Measurements from ENCODE around the gene AP3B1. TPM values are rescaled to one million over a fixed set of nuclear protein-coding genes. Genes with fewer than 3 reads are reported as not detected.

AP3B1 gene
- total and polyA plus RNA-seq, 2 donors (not counting 3 experiments of a cell fraction or from before 2014, with no cell fraction given), result 31.6 to 46.7 TPM

- H3K9ac ChIP-seq (replicated peaks; ENCODE audit: extremely low read depth, insufficient read depth, low read length), result no peak overlapping the region
- intact Hi-C loops (cut with micrococcal nuclease), result no loop called here
- DNase-seq (ENCODE audit: low read depth, low spot score) (no peak), FAIRE-seq (no peak)
- no peak overlapping the region for H3K4me3 ChIP-seq (replicated peaks in 1 of 3; ENCODE audit: insufficient read depth in 1 of 3, low read depth in 1 of 3, low read length in 3 of 3)
- no peak overlapping the region for H2AFZ ChIP-seq (ENCODE audit: low read depth, low read length)
- dilution Hi-C loops (cut with MboI; ENCODE audit: extremely low pct_ligation_motif_present, low sequenced_read_pairs), result no loop called here
- no peaks in the 10 kb centered on the region for H3K9me3 ChIP-seq (replicated peaks; ENCODE audit: control insufficient read depth, insufficient read depth, low read length)
- H3K4me2 ChIP-seq (ENCODE audit: insufficient read depth, low read length), result no peak overlapping the region
- BruUV-seq (replicated peaks), result no TSS peak
- peaks cover 2 to 5% of the 10 kb centered on the region in 2 experiments for H3K36me3 ChIP-seq (ENCODE audit: control insufficient read depth in 2 of 2, extremely low read depth in 1 of 2, insufficient read depth in 2 of 2, low read length in 2 of 2)
- no peaks in the 10 kb centered on the region for H4K20me1 ChIP-seq (replicated peaks; ENCODE audit: control insufficient read depth, extremely low read depth, insufficient read depth, low read length)
- no peaks in the 10 kb centered on the region for H3K79me2 ChIP-seq (ENCODE audit: control insufficient read depth, insufficient read depth, low read length)
- H3K9me1 ChIP-seq (replicated peaks; ENCODE audit: control insufficient read depth, extremely low read depth, insufficient read depth, low read length), result no peaks in the 10 kb centered on the region
- TF ChIP-seq, protein P1, sequence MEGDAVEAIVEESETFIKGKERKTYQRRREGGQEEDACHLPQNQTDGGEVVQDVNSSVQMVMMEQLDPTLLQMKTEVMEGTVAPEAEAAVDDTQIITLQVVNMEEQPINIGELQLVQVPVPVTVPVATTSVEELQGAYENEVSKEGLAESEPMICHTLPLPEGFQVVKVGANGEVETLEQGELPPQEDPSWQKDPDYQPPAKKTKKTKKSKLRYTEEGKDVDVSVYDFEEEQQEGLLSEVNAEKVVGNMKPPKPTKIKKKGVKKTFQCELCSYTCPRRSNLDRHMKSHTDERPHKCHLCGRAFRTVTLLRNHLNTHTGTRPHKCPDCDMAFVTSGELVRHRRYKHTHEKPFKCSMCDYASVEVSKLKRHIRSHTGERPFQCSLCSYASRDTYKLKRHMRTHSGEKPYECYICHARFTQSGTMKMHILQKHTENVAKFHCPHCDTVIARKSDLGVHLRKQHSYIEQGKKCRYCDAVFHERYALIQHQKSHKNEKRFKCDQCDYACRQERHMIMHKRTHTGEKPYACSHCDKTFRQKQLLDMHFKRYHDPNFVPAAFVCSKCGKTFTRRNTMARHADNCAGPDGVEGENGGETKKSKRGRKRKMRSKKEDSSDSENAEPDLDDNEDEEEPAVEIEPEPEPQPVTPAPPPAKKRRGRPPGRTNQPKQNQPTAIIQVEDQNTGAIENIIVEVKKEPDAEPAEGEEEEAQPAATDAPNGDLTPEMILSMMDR (IDR thresholded peaks at IDR 0.05; ENCODE audit: extremely low read depth in 1 of 2, insufficient read depth in 1 of 2, low read depth in 1 of 2, low read length in 2 of 2), result no peak
- TF ChIP-seq MYC (IDR thresholded peaks at IDR 0.05; ENCODE audit: low read depth, low read length), result no peak
- no peak for TF ChIP-seq EZH2 (IDR thresholded peaks at IDR 0.05; ENCODE audit: borderline replicate concordance, low read depth, low read length, severe bottlenecking)
- no peak for TF ChIP-seq FOS (IDR thresholded peaks at IDR 0.05; ENCODE audit: borderline replicate concordance, insufficient read depth, low read length)
- H3K27ac ChIP-seq (ENCODE audit: insufficient read depth, low read depth, low read length), result no peak overlapping the region
- CTCF ChIA-PET, result interaction anchor here (1.4 to 1.8 kb wide), 2 partner anchors 12 to 13 kb away, joined by 4 to 6 read pairs; no protein-coding TSS in a partner anchor
- H3K4me1 ChIP-seq (ENCODE audit: control insufficient read depth, extremely low read depth, insufficient read depth, low read length), result no peaks in the 10 kb centered on the region
- POLR2A ChIA-PET, result no interaction called here
- H3K27me3 ChIP-seq (ENCODE audit: control insufficient read depth in 2 of 2, insufficient read depth in 2 of 2, low read length in 2 of 2), result no peaks in the 10 kb centered on the region
Observed at GRCh38 chr5:78116167-78116566, 178.3 kb downstream of the AP3B1 start.

GRCh38 chr5:78113689-78114264, 180.7 kb downstream of the AP3B1 start:
- H3K4me3 ChIP-seq (replicated peaks in 1 of 3; ENCODE audit: insufficient read depth in 1 of 3, low read depth in 1 of 3, low read length in 3 of 3), result no peak overlapping the region
- no peak overlapping the region for H3K27ac ChIP-seq (ENCODE audit: insufficient read depth, low read depth, low read length)
- DNase-seq (ENCODE audit: low read depth, low spot score), result no peak
- H3K4me2 ChIP-seq (ENCODE audit: insufficient read depth, low read length), result no peak overlapping the region
- no peak for FAIRE-seq
- ChIA-PET CTCF (no interaction called here), POLR2A (no interaction called here)
- H3K79me2 ChIP-seq (ENCODE audit: control insufficient read depth, insufficient read depth, low read length), result no peaks in the 10 kb centered on the region
- TF ChIP-seq MYC (IDR thresholded peaks at IDR 0.05; ENCODE audit: low read depth, low read length) (no peak), EZH2 (IDR thresholded peaks at IDR 0.05; ENCODE audit: borderline replicate concordance, low read depth, low read length, severe bottlenecking) (no peak)
- no peaks in the 10 kb centered on the region for H3K9me3 ChIP-seq (replicated peaks; ENCODE audit: control insufficient read depth, insufficient read depth, low read length)
- BruUV-seq (replicated peaks), result no TSS peak
- intact Hi-C loops (cut with micrococcal nuclease) (no loop called here), dilution Hi-C loops (cut with MboI; ENCODE audit: extremely low pct_ligation_motif_present, low sequenced_read_pairs) (no loop called here)
- H3K36me3 ChIP-seq (ENCODE audit: control insufficient read depth in 2 of 2, extremely low read depth in 1 of 2, insufficient read depth in 2 of 2, low read length in 2 of 2), result peaks cover 2 to 5% of the 10 kb centered on the region in 2 experiments
- no peaks in the 10 kb centered on the region for H3K9me1 ChIP-seq (replicated peaks; ENCODE audit: control insufficient read depth, extremely low read depth, insufficient read depth, low read length)
- H4K20me1 ChIP-seq (replicated peaks; ENCODE audit: control insufficient read depth, extremely low read depth, insufficient read depth, low read length), result no peaks in the 10 kb centered on the region
- no peaks in the 10 kb centered on the region for H3K27me3 ChIP-seq (ENCODE audit: control insufficient read depth in 2 of 2, insufficient read depth in 2 of 2, low read length in 2 of 2)
- no peak overlapping the region for H3K9ac ChIP-seq (replicated peaks; ENCODE audit: extremely low read depth, insufficient read depth, low read length)
- H3K4me1 ChIP-seq (ENCODE audit: control insufficient read depth, extremely low read depth, insufficient read depth, low read length), result no peaks in the 10 kb centered on the region
- no peak overlapping the region for H2AFZ ChIP-seq (ENCODE audit: low read depth, low read length)

Measured in endothelial cell of umbilical vein (primary cell).